ENCODE data around the gene ACAD11. TPM values are rescaled to one million over a fixed set of nuclear protein-coding genes. Genes with fewer than 3 reads are reported as not detected.

Gene ACAD11
- total RNA-seq, 4 donors from 2014 or later: 39.0 to 69.8 (median 51.5) TPM

- TF ChIP-seq CTCF (IDR thresholded peaks at IDR 0.05; ENCODE audit: low read depth): no peak
Observed at GRCh38 chr3:132660052-132660810, 622 bp upstream of the ACAD11 start, which contains the start of gene UBA5. UBA5 (plus strand) TSS chr3:132660329; CDS start chr3:132660538, 209 bp downstream.

GRCh38 chr3:132659000-132659364 lies 627 bp downstream of the ACAD11 start:
- no peak for TF ChIP-seq CTCF (IDR thresholded peaks at IDR 0.05; ENCODE audit: low read depth)

GRCh38 chr3:132657869-132658747 lies 1.5 kb downstream of the ACAD11 start:
- TF ChIP-seq CTCF (IDR thresholded peaks at IDR 0.05; ENCODE audit: low read depth): no peak

- TF ChIP-seq CTCF (IDR thresholded peaks at IDR 0.05; ENCODE audit: low read depth): no peak
Observed at GRCh38 chr3:132655471-132655870, 4.1 kb downstream of the ACAD11 start.

GRCh38 chr3:132654721-132655120 lies 4.9 kb downstream of the ACAD11 start:
- no peak for TF ChIP-seq CTCF (IDR thresholded peaks at IDR 0.05; ENCODE audit: low read depth)

- TF ChIP-seq CTCF (IDR thresholded peaks at IDR 0.05; ENCODE audit: low read depth): no peak
Observed at GRCh38 chr3:132654190-132654589, 5.4 kb downstream of the ACAD11 start.

GRCh38 chr3:132652640-132653270 lies 6.9 kb downstream of the ACAD11 start:
- TF ChIP-seq CTCF (IDR thresholded peaks at IDR 0.05; ENCODE audit: low read depth): no peak

All from subcutaneous adipose tissue (tissue), 4 donors.